Measurements from ENCODE around the gene WNT5B.

DNA sequence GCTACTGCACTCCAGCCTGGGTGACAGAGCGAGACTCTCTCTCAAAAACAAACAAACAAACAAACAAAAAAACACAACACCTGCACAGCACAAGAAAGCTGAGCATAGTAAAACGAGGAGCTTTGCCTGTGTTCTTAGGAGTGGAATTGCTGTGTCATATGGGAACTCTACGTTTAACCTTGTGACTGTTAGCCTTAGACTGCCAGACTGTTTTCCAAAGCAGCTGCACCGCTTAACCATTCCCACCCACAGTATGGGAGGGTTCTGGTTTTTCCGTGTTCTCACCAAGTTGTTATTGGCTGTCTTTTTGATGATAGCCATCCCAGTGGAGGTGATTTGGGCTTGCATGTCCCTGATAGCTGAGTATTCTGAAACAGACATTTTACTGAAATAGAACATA is 9.2 kb downstream of the WNT5B start:
- TF ChIP-seq, protein P1, sequence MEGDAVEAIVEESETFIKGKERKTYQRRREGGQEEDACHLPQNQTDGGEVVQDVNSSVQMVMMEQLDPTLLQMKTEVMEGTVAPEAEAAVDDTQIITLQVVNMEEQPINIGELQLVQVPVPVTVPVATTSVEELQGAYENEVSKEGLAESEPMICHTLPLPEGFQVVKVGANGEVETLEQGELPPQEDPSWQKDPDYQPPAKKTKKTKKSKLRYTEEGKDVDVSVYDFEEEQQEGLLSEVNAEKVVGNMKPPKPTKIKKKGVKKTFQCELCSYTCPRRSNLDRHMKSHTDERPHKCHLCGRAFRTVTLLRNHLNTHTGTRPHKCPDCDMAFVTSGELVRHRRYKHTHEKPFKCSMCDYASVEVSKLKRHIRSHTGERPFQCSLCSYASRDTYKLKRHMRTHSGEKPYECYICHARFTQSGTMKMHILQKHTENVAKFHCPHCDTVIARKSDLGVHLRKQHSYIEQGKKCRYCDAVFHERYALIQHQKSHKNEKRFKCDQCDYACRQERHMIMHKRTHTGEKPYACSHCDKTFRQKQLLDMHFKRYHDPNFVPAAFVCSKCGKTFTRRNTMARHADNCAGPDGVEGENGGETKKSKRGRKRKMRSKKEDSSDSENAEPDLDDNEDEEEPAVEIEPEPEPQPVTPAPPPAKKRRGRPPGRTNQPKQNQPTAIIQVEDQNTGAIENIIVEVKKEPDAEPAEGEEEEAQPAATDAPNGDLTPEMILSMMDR (IDR thresholded peaks at IDR 0.05) = no peak
- no peak for TF ChIP-seq POLR2A (IDR thresholded peaks at IDR 0.05)

Data from ovary (tissue), 3 donors.